Hepatocyte (in vitro differentiated cells): Measurements from ENCODE around the gene SIK2. TPM values are rescaled to one million over a fixed set of nuclear protein-coding genes. Genes with fewer than 3 reads are reported as not detected.
A peak's percentile ranks its signal among the peaks of the same experiment; 100 is the strongest.

Experiments
- DNase-seq: peaks from one replicate; pipeline ENCODE4 v3.0.0-alpha.2; 2016; ENCODE audit warnings: low spot score
- H2AFZ ChIP-seq: fragments of 200-600 bp; sonication (generic); 2 replicates; pipeline ENCODE4 v1.6.0; 2016; ENCODE audit warnings: antibody characterized with exemption, mild to moderate bottlenecking
- H3K27ac ChIP-seq: fragments of 200-600 bp; sonication (generic); 2 replicates; pipeline ENCODE4 v1.5.1; 2016; ENCODE audit warnings: mild to moderate bottlenecking
- H3K27me3 ChIP-seq: fragments of 200-600 bp; sonication (generic); 2 replicates; pipeline ENCODE4 v1.6.1; 2016
- H3K36me3 ChIP-seq: fragments of 200-600 bp; sonication (generic); replicated peaks from 2 replicates; pipeline ENCODE4 v1.5.1; 2016; ENCODE audit warnings: low read depth; ENCODE audit not compliant: insufficient read depth
- H3K4me1 ChIP-seq: fragments of 200-600 bp; sonication (generic); 2 replicates; pipeline ENCODE4 v1.5.1; 2016; ENCODE audit warnings: mild to moderate bottlenecking, moderate library complexity; ENCODE audit not compliant: insufficient read depth
- H3K4me2 ChIP-seq: fragments of 200-600 bp; sonication (generic); 2 replicates; pipeline ENCODE4 v1.6.0; 2016
- H3K4me3 ChIP-seq: fragments of 200-600 bp; sonication (generic); 2 replicates; pipeline ENCODE4 v1.5.1; 2016; ENCODE audit warnings: mild to moderate bottlenecking
- H3K79me2 ChIP-seq: fragments of 200-600 bp; sonication (generic); 2 replicates; pipeline ENCODE4 v1.6.0; 2017; ENCODE audit warnings: mild to moderate bottlenecking
- H3K9me2 ChIP-seq: fragments of 200-600 bp; sonication (generic); replicated peaks from 2 replicates; pipeline ENCODE4 v1.6.0; 2017; ENCODE audit warnings: mild to moderate bottlenecking; ENCODE audit not compliant: insufficient read depth
- H3K9me3 ChIP-seq: fragments of 200-600 bp; sonication (generic); 2 replicates; pipeline ENCODE4 v1.5.1; 2016; ENCODE audit warnings: low read depth, mild to moderate bottlenecking
- H4K20me1 ChIP-seq: fragments of 200-600 bp; sonication (generic); 2 replicates; pipeline ENCODE4 v1.6.0; 2016; ENCODE audit warnings: mild to moderate bottlenecking; ENCODE audit not compliant: insufficient read depth, poor library complexity, severe bottlenecking
- CTCF ChIP-seq: fragments of 200-600 bp; sonication (generic); IDR thresholded peaks from 2 replicates; pipeline ENCODE4 v1.5.1; 2016; ENCODE audit warnings: antibody characterized with exemption, mild to moderate bottlenecking; ENCODE audit not compliant: poor library complexity
- EZH2 ChIP-seq: fragments of 200-600 bp; sonication (generic); IDR thresholded peaks from 2 replicates; pipeline ENCODE4 v1.6.1; 2016; ENCODE audit warnings: antibody characterized with exemption, mild to moderate bottlenecking, borderline replicate concordance
- EZH2phosphoT487 ChIP-seq: fragments of 200-600 bp; sonication (generic); IDR thresholded peaks from one replicate; pipeline ENCODE4 v1.6.1; 2018; ENCODE audit warnings: antibody characterized with exemption, mild to moderate bottlenecking, low read depth, moderate library complexity; ENCODE audit not compliant: unreplicated experiment, severe bottlenecking
- WGBS: methylation state at CpG from one replicate; pipeline ENCODE4 v1.1.6; 2016; ENCODE audit warnings: low lambda C conversion rate; ENCODE audit errors: missing lambda C conversion rate; 5-methylcytosine and 5-hydroxymethylcytosine counted together
- polyA plus RNA-seq: library from polyadenylated mRNA; unstranded; fragments of >200 nt; fragmentation: Nextera tagmentation; extraction: Ambion mirVana; gene quantifications from 2 replicates; pipeline ENCODE4 v1.2.1, GENCODE V29; 2016
- total RNA-seq: library from RNA; depleted of rRNA; stranded (reverse); fragments of >200 nt; gene quantifications from 2 replicates; pipeline ENCODE4 v1.2.3, GENCODE V29; 2014

The SIK2 gene
- total and polyA plus RNA-seq, 2 experiments from 2014 or later, result 3.1 to 22.2 TPM

GRCh38 chr11:111772535-111772934, 170.3 kb downstream of the SIK2 start:
- WGBS, result 86% methylated on average over 2 of the region's 2 CpGs
- no peaks in the 10 kb centered on the region for H3K79me2 ChIP-seq
- peaks cover 4% of the 10 kb centered on the region for H3K4me1 ChIP-seq
- TF ChIP-seq EZH2phosphoT487 (no peak), CTCF (no peak), EZH2 (no peak)
- H4K20me1 ChIP-seq, result no peaks in the 10 kb centered on the region
- H3K27me3 ChIP-seq, result no peaks in the 10 kb centered on the region
- no peaks in the 10 kb centered on the region for H3K9me2 ChIP-seq
- DNase-seq, result no peak
- H3K9me3 ChIP-seq, result no peaks in the 10 kb centered on the region
- no peak overlapping the region for H2AFZ ChIP-seq
- H3K4me2 ChIP-seq, result no peak overlapping the region
- H3K36me3 ChIP-seq, result no peaks in the 10 kb centered on the region
- no peak overlapping the region for H3K4me3 ChIP-seq
- no peak overlapping the region for H3K27ac ChIP-seq

GRCh38 chr11:111774955-111775710, 172.9 kb downstream of the SIK2 start:
- H3K79me2 ChIP-seq, result no peaks in the 10 kb centered on the region
- H3K27me3 ChIP-seq, result no peaks in the 10 kb centered on the region
- H3K4me2 ChIP-seq, result no peak overlapping the region
- TF ChIP-seq CTCF, result no peak
- no peak for TF ChIP-seq EZH2
- no peak for TF ChIP-seq EZH2phosphoT487
- H3K36me3 ChIP-seq, result no peaks in the 10 kb centered on the region
- WGBS, result 71% methylated on average over 6 of the region's 6 CpGs
- H3K4me3 ChIP-seq, result no peak overlapping the region
- H4K20me1 ChIP-seq, result no peaks in the 10 kb centered on the region
- no peaks in the 10 kb centered on the region for H3K9me2 ChIP-seq
- no peaks in the 10 kb centered on the region for H3K9me3 ChIP-seq
- H3K4me1 ChIP-seq, result peaks cover 9% of the 10 kb centered on the region
- H2AFZ ChIP-seq, result no peak overlapping the region
- H3K27ac ChIP-seq, result peak overlapping the region; percentile 21
- DNase-seq, result no peak

- peak overlapping the region; percentile 17 for H3K27ac ChIP-seq
- H3K79me2 ChIP-seq, result no peaks in the 10 kb centered on the region
- H3K9me3 ChIP-seq, result no peaks in the 10 kb centered on the region
- 91% methylated on average over 6 of the region's 6 CpGs for WGBS
- H3K4me2 ChIP-seq, result no peak overlapping the region
- TF ChIP-seq CTCF, result no peak
- TF ChIP-seq EZH2phosphoT487, result no peak
- TF ChIP-seq EZH2, result no peak
- no peaks in the 10 kb centered on the region for H4K20me1 ChIP-seq
- no peaks in the 10 kb centered on the region for H3K36me3 ChIP-seq
- H3K4me3 ChIP-seq, result no peak overlapping the region
- H3K9me2 ChIP-seq, result no peaks in the 10 kb centered on the region
- H3K27me3 ChIP-seq, result no peaks in the 10 kb centered on the region
- DNase-seq, result no peak
- no peak overlapping the region for H2AFZ ChIP-seq
- peaks cover 9% of the 10 kb centered on the region for H3K4me1 ChIP-seq
Measured at GRCh38 chr11:111776398-111777093, 174.3 kb downstream of the SIK2 start.
